Measurements from ENCODE around the gene FGF18. TPM values are rescaled to one million over a fixed set of nuclear protein-coding genes. Genes with fewer than 3 reads are reported as not detected.

FGF18 gene
- total and polyA plus RNA-seq, 9 of the 15 experiments (the other 6 are each of a cell fraction or from before 2014, with no cell fraction given) = 0.05 to 0.18 (median 0.11) TPM; not detected in 6

DNA sequence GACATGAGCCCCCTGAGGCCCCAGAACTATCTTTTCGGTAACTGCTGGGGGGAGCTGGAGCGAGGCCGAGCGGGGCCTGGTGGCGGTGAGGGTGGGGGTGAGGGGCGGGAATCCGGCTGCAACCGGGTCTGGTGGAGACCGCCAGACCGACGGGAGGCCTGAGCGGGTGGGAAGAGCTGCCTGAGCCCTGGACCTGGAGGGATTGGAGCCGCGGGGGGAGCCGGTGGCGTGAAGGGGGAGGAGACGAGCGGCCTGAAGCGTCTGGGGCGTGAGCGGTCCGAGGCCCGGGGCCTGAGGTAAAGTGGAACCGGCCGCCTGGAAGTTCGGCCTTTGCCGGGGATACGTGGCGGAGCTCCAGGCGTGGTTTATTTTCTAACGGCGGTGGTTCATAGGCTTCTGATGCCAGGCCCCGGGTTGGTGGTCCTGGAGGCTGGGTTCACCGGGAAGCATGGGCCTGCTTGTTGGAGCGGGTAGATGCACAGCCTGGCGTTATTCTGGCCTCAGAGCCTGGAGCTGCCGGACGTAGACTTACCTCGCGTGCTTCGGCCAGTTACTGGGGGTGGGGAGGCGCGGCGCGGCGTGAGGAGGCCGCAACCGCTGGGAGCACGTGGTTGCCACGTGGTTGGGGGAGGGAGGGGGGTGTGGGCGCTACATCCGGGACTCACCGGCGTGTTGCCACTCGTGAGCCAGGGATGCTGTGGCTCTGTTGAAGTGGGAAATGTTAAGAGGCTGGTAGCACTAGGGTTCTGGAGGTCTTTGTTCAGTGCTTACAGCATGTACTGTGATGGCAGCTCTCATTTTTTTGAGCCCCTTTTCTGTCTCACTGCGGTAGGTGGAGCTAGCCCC, 31.3 kb upstream of the FGF18 start (continued):
- TF ChIP-seq, protein P1, sequence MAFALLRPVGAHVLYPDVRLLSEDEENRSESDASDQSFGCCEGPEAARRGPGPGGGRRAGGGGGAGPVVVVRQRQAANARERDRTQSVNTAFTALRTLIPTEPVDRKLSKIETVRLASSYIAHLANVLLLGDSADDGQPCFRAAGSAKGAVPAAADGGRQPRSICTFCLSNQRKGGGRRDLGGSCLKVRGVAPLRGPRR (CRISPR knock-in tag; IDR thresholded peaks at IDR 0.05) = no peak
- TF ChIP-seq ZNF57 (CRISPR knock-in tag; IDR thresholded peaks at IDR 0.05) (no peak), ZNF133 (CRISPR knock-in tag; IDR thresholded peaks at IDR 0.05) (no peak), BRD4 (IDR thresholded peaks at IDR 0.05) (no peak), ZNF232 (CRISPR knock-in tag; IDR thresholded peaks at IDR 0.05) (no peak), SAP30 (IDR thresholded peaks at IDR 0.05; ENCODE audit: borderline replicate concordance, insufficient read depth, low read depth, low read length, poor library complexity, severe bottlenecking) (peak; percentile 95), MCM7 (IDR thresholded peaks at IDR 0.05) (no peak), EGR1 (conservative IDR thresholded peaks at IDR 0.05) (peak; percentile 39), NR3C1 (CRISPR knock-in tag; IDR thresholded peaks at IDR 0.05) (no peak), ATF7 (IDR thresholded peaks at IDR 0.05) (no peak; the same call in 1 of the 2 replicates), GTF2E2 (tag; IDR thresholded peaks at IDR 0.05) (peak; percentile 65), POLR2AphosphoS2 (IDR thresholded peaks at IDR 0.05; ENCODE audit: low read length) (no peak), FOXJ3 (CRISPR knock-in tag; IDR thresholded peaks at IDR 0.05) (no peak), ZSCAN32 (CRISPR knock-in tag; IDR thresholded peaks at IDR 0.05) (no peak), PTBP1 (IDR thresholded peaks at IDR 0.05; ENCODE audit: low read depth, low read length) (no peak)
- TF ChIP-seq, protein P2, sequence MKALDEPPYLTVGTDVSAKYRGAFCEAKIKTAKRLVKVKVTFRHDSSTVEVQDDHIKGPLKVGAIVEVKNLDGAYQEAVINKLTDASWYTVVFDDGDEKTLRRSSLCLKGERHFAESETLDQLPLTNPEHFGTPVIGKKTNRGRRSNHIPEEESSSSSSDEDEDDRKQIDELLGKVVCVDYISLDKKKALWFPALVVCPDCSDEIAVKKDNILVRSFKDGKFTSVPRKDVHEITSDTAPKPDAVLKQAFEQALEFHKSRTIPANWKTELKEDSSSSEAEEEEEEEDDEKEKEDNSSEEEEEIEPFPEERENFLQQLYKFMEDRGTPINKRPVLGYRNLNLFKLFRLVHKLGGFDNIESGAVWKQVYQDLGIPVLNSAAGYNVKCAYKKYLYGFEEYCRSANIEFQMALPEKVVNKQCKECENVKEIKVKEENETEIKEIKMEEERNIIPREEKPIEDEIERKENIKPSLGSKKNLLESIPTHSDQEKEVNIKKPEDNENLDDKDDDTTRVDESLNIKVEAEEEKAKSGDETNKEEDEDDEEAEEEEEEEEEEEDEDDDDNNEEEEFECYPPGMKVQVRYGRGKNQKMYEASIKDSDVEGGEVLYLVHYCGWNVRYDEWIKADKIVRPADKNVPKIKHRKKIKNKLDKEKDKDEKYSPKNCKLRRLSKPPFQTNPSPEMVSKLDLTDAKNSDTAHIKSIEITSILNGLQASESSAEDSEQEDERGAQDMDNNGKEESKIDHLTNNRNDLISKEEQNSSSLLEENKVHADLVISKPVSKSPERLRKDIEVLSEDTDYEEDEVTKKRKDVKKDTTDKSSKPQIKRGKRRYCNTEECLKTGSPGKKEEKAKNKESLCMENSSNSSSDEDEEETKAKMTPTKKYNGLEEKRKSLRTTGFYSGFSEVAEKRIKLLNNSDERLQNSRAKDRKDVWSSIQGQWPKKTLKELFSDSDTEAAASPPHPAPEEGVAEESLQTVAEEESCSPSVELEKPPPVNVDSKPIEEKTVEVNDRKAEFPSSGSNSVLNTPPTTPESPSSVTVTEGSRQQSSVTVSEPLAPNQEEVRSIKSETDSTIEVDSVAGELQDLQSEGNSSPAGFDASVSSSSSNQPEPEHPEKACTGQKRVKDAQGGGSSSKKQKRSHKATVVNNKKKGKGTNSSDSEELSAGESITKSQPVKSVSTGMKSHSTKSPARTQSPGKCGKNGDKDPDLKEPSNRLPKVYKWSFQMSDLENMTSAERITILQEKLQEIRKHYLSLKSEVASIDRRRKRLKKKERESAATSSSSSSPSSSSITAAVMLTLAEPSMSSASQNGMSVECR (CRISPR knock-in tag; IDR thresholded peaks at IDR 0.05) = peak; percentile 98
- TF ChIP-seq, protein P3, sequence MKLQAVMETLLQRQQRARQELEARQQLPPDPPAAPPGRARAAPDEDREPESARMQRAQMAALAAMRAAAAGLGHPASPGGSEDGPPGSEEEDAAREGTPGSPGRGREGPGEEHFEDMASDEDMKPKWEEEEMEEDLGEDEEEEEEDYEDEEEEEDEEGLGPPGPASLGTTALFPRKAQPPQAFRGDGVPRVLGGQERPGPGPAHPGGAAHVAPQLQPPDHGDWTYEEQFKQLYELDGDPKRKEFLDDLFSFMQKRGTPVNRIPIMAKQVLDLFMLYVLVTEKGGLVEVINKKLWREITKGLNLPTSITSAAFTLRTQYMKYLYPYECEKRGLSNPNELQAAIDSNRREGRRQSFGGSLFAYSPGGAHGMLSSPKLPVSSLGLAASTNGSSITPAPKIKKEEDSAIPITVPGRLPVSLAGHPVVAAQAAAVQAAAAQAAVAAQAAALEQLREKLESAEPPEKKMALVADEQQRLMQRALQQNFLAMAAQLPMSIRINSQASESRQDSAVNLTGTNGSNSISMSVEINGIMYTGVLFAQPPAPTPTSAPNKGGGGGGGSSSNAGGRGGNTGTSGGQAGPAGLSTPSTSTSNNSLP (IDR thresholded peaks at IDR 0.05; ENCODE audit: borderline replicate concordance, low read depth, low read length) = no peak
- TF ChIP-seq, protein P4, sequence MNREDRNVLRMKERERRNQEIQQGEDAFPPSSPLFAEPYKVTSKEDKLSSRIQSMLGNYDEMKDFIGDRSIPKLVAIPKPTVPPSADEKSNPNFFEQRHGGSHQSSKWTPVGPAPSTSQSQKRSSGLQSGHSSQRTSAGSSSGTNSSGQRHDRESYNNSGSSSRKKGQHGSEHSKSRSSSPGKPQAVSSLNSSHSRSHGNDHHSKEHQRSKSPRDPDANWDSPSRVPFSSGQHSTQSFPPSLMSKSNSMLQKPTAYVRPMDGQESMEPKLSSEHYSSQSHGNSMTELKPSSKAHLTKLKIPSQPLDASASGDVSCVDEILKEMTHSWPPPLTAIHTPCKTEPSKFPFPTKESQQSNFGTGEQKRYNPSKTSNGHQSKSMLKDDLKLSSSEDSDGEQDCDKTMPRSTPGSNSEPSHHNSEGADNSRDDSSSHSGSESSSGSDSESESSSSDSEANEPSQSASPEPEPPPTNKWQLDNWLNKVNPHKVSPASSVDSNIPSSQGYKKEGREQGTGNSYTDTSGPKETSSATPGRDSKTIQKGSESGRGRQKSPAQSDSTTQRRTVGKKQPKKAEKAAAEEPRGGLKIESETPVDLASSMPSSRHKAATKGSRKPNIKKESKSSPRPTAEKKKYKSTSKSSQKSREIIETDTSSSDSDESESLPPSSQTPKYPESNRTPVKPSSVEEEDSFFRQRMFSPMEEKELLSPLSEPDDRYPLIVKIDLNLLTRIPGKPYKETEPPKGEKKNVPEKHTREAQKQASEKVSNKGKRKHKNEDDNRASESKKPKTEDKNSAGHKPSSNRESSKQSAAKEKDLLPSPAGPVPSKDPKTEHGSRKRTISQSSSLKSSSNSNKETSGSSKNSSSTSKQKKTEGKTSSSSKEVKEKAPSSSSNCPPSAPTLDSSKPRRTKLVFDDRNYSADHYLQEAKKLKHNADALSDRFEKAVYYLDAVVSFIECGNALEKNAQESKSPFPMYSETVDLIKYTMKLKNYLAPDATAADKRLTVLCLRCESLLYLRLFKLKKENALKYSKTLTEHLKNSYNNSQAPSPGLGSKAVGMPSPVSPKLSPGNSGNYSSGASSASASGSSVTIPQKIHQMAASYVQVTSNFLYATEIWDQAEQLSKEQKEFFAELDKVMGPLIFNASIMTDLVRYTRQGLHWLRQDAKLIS (CRISPR knock-in tag; IDR thresholded peaks at IDR 0.05) = peak; percentile 71
